BLaER1 treated with 17β-estradiol and CSF1 and Interleukin-3, amounts not matched to agents 10 nM and 100 nM (cell line): ENCODE results near the gene SIDT2.
A peak's percentile ranks its signal among the peaks of the same experiment; 100 is the strongest.

Experiments
- H3K27ac ChIP-seq, 11 experiments: shearing (Covaris generic); formaldehyde crosslinking; 2 replicates each; pipeline ENCODE4 v1.8.1; 2022
- H3K27me3 ChIP-seq, 11 experiments: shearing (Covaris generic); formaldehyde crosslinking; 2 replicates each; pipeline ENCODE4 v1.8.1; 2022
- H3K36me3 ChIP-seq, 11 experiments: shearing (Covaris generic); formaldehyde crosslinking; 2 replicates each; pipeline ENCODE4 v1.8.1; 2022
- H3K4me1 ChIP-seq, 10 experiments: shearing (Covaris generic); formaldehyde crosslinking; 2 replicates each; pipeline ENCODE4 v1.8.1; 2022
- H3K4me2 ChIP-seq, 11 experiments: shearing (Covaris generic); formaldehyde crosslinking; 2 replicates each; pipeline ENCODE4 v1.8.1; 2022
- H3K4me3 ChIP-seq, 10 experiments: shearing (Covaris generic); formaldehyde crosslinking; 2 replicates each; pipeline ENCODE4 v1.8.1; 2022
- H3K9ac ChIP-seq, 11 experiments: shearing (Covaris generic); formaldehyde crosslinking; 2 replicates each; pipeline ENCODE4 v1.8.1; 2022
- H3K9me3 ChIP-seq, 11 experiments: shearing (Covaris generic); formaldehyde crosslinking; replicated peaks in 1 of 11; 2 replicates each; pipeline ENCODE4 v1.8.1; 2022
- H4K20me1 ChIP-seq, 11 experiments: shearing (Covaris generic); formaldehyde crosslinking; 2 replicates each; pipeline ENCODE4 v1.8.1; 2022
- Cebpa-rat ChIP-seq, 11 experiments: shearing (Covaris generic); IDR thresholded peaks; 2 replicates each; pipeline ENCODE4 v1.8.1; 2022

Gene SIDT2

GRCh38 chr11:117144477-117145392 lies 33.8 kb upstream of the SIDT2 start:
- Histone ChIP-seq H3K9me3 (no peaks in the 10 kb centered on the region), H3K27ac (peak overlapping the region; percentile 62 to 95 (median 90)), H3K4me1 (peaks cover 25 to 48% (median 32%) of the 10 kb centered on the region in 10 experiments), H3K27me3 (no peaks in the 10 kb centered on the region), H3K9ac (peak overlapping the region; percentile 85 to 94 (median 93)), H4K20me1 (peaks cover 50 to 53% (median 52%) of the 10 kb centered on the region in 11 experiments), H3K36me3 (peaks cover 31 to 43% (median 41%) of the 10 kb centered on the region in 11 experiments), H3K4me3 (peak overlapping the region; percentile 72 to 98 (median 91)), H3K4me2 (peak overlapping the region; percentile 82 to 95 (median 88))
- TF ChIP-seq Cebpa-rat (IDR thresholded peaks at IDR 0.05), result no peak

DNA sequence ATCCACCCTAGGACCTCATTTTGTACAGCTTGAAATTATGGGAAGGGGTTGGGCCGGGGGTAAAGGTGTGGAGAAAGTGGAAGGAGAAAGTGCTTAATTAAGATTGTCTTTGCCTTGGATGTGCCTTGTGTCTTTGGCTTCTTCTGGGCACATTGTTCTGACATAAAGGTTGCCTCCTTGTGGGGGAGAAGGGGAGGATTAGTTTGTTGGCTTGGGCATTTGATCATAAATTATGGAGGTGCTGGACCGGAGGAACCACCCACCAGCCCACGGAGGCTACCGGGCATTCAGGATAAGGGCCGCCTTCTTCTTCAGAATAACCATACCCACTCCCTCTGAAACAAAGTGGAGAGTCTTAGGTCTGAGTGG lies 33.2 kb upstream of the SIDT2 start:
- H3K27ac ChIP-seq, result peak overlapping the region; percentile 62 to 95 (median 90); a peak in 21 of 22 replicates

GRCh38 chr11:117146521-117146920 lies 32.0 kb upstream of the SIDT2 start:
- Histone ChIP-seq H4K20me1 (peaks cover 67 to 71% (median 70%) of the 10 kb centered on the region in 11 experiments), H3K27me3 (no peaks in the 10 kb centered on the region), H3K4me1 (peaks cover 25 to 56% (median 32%) of the 10 kb centered on the region in 10 experiments), H3K4me3 (peak overlapping the region in 7 of 10 experiments; percentile 72 to 98 (median 92); a peak in 13 of 20 replicates), H3K9me3 (no peaks in the 10 kb centered on the region), H3K9ac (peak overlapping the region in 8 of 11 experiments; percentile 85 to 94 (median 94); a peak in 9 of 22 replicates), H3K4me2 (peak overlapping the region; percentile 82 to 95 (median 88)), H3K36me3 (peaks cover 42 to 61% (median 57%) of the 10 kb centered on the region in 11 experiments), H3K27ac (peak overlapping the region in 1 of 11 experiments; percentile 91; a peak in 2 of 22 replicates)
- no peak for TF ChIP-seq Cebpa-rat (IDR thresholded peaks at IDR 0.05)

More for the DNA sequence above, 33.2 kb upstream of the SIDT2 start:
- H3K9me3 ChIP-seq, result no peaks in the 10 kb centered on the region
- H3K36me3 ChIP-seq, result peaks cover 38 to 50% (median 48%) of the 10 kb centered on the region in 11 experiments
- TF ChIP-seq Cebpa-rat (IDR thresholded peaks at IDR 0.05), result no peak
- H3K4me3 ChIP-seq, result peak overlapping the region; percentile 72 to 98 (median 91)
- peaks cover 25 to 52% (median 32%) of the 10 kb centered on the region in 10 experiments for H3K4me1 ChIP-seq
- peaks cover 56 to 60% (median 59%) of the 10 kb centered on the region in 11 experiments for H4K20me1 ChIP-seq
- peak overlapping the region; percentile 85 to 94 (median 93) for H3K9ac ChIP-seq
- peak overlapping the region; percentile 82 to 95 (median 88) for H3K4me2 ChIP-seq
- no peaks in the 10 kb centered on the region for H3K27me3 ChIP-seq

DNA sequence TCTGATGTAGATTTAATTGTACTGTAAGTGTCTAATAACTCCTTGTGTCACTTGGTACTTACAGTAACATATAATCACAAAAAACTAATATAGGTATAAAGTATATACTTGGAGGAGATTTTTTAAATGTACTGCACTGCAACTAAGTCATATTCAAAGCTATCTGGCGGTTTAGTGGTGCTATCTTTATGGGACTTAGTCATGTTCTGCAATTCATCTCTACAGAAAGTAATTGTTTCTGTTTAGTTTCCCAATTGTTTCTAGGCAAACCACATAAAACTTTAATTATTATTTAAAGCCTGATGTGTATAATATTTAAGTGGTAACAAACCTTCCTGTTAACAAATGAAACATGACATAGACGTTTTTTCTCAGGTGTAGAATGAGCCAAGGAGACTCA lies 26.5 kb upstream of the SIDT2 start:
- Histone ChIP-seq H3K4me2 (no peak overlapping the region), H3K4me1 (peaks cover 5 to 41% (median 10%) of the 10 kb centered on the region in 10 experiments), H3K4me3 (no peak overlapping the region), H3K9ac (no peak overlapping the region), H3K27me3 (no peaks in the 10 kb centered on the region), H3K9me3 (no peaks in the 10 kb centered on the region), H3K27ac (no peak overlapping the region), H4K20me1 (peaks cover 99 to 100% (median 100%) of the 10 kb centered on the region in 11 experiments), H3K36me3 (peaks cover 85 to 100% (median 97%) of the 10 kb centered on the region in 11 experiments)
- no peak for TF ChIP-seq Cebpa-rat (IDR thresholded peaks at IDR 0.05)

- no peak overlapping the region for H3K27ac ChIP-seq
- no peak overlapping the region for H3K4me3 ChIP-seq
- H3K4me2 ChIP-seq, result no peak overlapping the region
- no peak for TF ChIP-seq Cebpa-rat (IDR thresholded peaks at IDR 0.05)
- peaks cover 99 to 100% (median 100%) of the 10 kb centered on the region in 11 experiments for H4K20me1 ChIP-seq
- peaks cover 83 to 100% (median 97%) of the 10 kb centered on the region in 11 experiments for H3K36me3 ChIP-seq
- peaks cover 0 to 22% (median 0%) of the 10 kb centered on the region in 10 experiments; a peak in 3 of 20 replicates for H3K4me1 ChIP-seq
- H3K9ac ChIP-seq, result no peak overlapping the region
- H3K9me3 ChIP-seq, result no peaks in the 10 kb centered on the region
- H3K27me3 ChIP-seq, result no peaks in the 10 kb centered on the region
These were observed 24.1 kb upstream of the SIDT2 start for GRCh38 chr11:117154468-117154867.

- H3K4me2 ChIP-seq, result no peak overlapping the region
- H3K9ac ChIP-seq, result no peak overlapping the region
- TF ChIP-seq Cebpa-rat (IDR thresholded peaks at IDR 0.05), result no peak
- H3K36me3 ChIP-seq, result peaks cover 89 to 100% (median 99%) of the 10 kb centered on the region in 11 experiments
- H3K27ac ChIP-seq, result no peak overlapping the region
- no peaks in the 10 kb centered on the region for H3K9me3 ChIP-seq
- H4K20me1 ChIP-seq, result peaks cover 88 to 100% (median 100%) of the 10 kb centered on the region in 11 experiments
- H3K4me1 ChIP-seq, result 0 out of 20 replicates have a peak, but pooled peaks cover 0 to 10% (median 0%) of the 10 kb centered on the region in 10 experiments
- H3K27me3 ChIP-seq, result no peaks in the 10 kb centered on the region
- no peak overlapping the region for H3K4me3 ChIP-seq
These were observed 21.0 kb upstream of the SIDT2 start for GRCh38 chr11:117157507-117157906.

GRCh38 chr11:117159892-117160291 lies 18.7 kb upstream of the SIDT2 start:
- Histone ChIP-seq H3K9ac (no peak overlapping the region), H3K9me3 (no peaks in the 10 kb centered on the region), H3K27me3 (no peaks in the 10 kb centered on the region), H3K36me3 (peaks cover 90 to 100% (median 97%) of the 10 kb centered on the region in 11 experiments), H3K4me2 (no peak overlapping the region), H3K4me3 (no peak overlapping the region), H3K4me1 (0 out of 20 replicates have a peak, but pooled peaks cover 0 to 6% (median 0%) of the 10 kb centered on the region in 10 experiments), H3K27ac (no peak overlapping the region), H4K20me1 (peaks cover 64 to 97% (median 93%) of the 10 kb centered on the region in 11 experiments)
- TF ChIP-seq Cebpa-rat (IDR thresholded peaks at IDR 0.05), result no peak

DNA sequence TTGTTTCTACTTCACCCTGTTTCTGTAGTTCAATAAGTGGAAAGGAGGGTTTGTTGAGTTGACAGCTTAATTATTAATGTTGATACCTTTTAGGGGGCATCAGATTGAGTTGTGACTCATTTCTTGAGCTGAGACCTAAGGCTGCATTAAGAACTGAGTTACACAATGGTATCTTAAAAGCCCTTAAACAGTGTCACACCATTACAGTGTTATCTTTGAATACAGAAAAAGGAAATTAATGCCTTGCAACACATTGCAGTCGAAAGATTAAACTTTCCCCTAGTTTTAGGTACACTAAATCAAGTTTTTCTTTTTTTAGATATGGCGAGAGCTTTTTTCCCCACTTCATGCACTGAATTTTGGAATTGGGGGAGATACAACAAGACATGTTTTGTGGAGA lies 17.7 kb upstream of the SIDT2 start:
- H3K36me3 ChIP-seq, result peaks cover 91 to 100% (median 98%) of the 10 kb centered on the region in 11 experiments
- no peak overlapping the region for H3K9ac ChIP-seq
- H3K27ac ChIP-seq, result no peak overlapping the region
- H3K4me2 ChIP-seq, result no peak overlapping the region
- 0 out of 20 replicates have a peak, but pooled peaks cover 0 to 6% (median 0%) of the 10 kb centered on the region in 10 experiments for H3K4me1 ChIP-seq
- TF ChIP-seq Cebpa-rat (IDR thresholded peaks at IDR 0.05), result no peak
- peaks cover 63 to 97% (median 89%) of the 10 kb centered on the region in 11 experiments for H4K20me1 ChIP-seq
- H3K9me3 ChIP-seq, result no peaks in the 10 kb centered on the region
- H3K4me3 ChIP-seq, result no peak overlapping the region
- H3K27me3 ChIP-seq, result no peaks in the 10 kb centered on the region

DNA sequence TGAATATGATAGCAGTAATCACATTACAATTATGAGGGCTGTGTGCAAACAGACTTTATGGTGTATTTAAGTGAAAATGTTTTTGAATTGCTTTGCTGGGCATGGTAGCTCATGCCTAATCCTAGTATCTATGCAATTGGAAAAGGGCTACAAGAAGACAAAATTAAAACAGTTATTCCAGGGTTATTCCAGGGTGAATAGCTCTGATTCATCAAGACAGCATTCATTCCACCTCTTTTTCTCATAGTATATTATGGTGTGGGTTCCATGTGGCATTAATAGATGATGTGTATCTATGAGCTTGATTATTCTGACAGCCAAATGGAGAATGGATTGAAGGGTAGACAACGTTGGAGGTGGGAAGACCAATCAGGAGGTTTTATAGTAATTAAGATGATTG lies 12.1 kb upstream of the SIDT2 start:
- TF ChIP-seq Cebpa-rat (IDR thresholded peaks at IDR 0.05), result no peak
- H3K36me3 ChIP-seq, result peaks cover 91 to 100% (median 98%) of the 10 kb centered on the region in 11 experiments

More for the DNA sequence above, 12.1 kb upstream of the SIDT2 start:
- Histone ChIP-seq H3K9ac (no peak overlapping the region), H3K9me3 (no peaks in the 10 kb centered on the region), H3K27ac (no peak overlapping the region), H3K4me2 (no peak overlapping the region), H3K4me3 (no peak overlapping the region), H3K27me3 (no peaks in the 10 kb centered on the region), H4K20me1 (peaks cover 35 to 90% (median 72%) of the 10 kb centered on the region in 11 experiments; a peak in 21 of 22 replicates), H3K4me1 (peaks cover 0 to 26% (median 8%) of the 10 kb centered on the region in 10 experiments; a peak in 15 of 20 replicates)
